ENCODE results near the gene TJP3. TPM values are rescaled to one million over a fixed set of nuclear protein-coding genes. Genes with fewer than 3 reads are reported as not detected.

Gene TJP3
- total RNA-seq, 3 donors from 2014 or later, result 0.16 to 36.6 (median 20.0) TPM

DNA sequence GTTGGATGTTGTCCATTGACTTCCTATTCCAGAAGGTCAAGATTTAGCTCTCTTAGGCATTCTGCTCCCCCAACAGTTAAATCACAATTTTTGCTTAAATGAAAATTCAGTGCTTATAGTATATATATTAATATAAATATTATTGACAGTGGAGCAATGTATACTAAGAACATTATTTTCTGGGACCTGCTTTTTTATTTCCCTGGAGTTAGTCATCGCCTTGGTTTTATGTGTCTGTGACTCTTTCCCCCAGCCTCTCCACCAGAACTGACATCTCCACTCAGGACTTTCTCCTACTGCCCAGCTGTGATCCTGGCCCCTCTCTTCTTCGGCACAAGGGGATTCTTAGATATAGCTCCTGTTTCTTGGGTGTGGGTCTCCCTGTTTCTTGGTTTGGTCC is 88.2 kb downstream of the TJP3 start:
- TF ChIP-seq POLR2A (IDR thresholded peaks at IDR 0.05) (no peak), POLR2AphosphoS5 (IDR thresholded peaks at IDR 0.05) (no peak)
- TF ChIP-seq, protein P1, sequence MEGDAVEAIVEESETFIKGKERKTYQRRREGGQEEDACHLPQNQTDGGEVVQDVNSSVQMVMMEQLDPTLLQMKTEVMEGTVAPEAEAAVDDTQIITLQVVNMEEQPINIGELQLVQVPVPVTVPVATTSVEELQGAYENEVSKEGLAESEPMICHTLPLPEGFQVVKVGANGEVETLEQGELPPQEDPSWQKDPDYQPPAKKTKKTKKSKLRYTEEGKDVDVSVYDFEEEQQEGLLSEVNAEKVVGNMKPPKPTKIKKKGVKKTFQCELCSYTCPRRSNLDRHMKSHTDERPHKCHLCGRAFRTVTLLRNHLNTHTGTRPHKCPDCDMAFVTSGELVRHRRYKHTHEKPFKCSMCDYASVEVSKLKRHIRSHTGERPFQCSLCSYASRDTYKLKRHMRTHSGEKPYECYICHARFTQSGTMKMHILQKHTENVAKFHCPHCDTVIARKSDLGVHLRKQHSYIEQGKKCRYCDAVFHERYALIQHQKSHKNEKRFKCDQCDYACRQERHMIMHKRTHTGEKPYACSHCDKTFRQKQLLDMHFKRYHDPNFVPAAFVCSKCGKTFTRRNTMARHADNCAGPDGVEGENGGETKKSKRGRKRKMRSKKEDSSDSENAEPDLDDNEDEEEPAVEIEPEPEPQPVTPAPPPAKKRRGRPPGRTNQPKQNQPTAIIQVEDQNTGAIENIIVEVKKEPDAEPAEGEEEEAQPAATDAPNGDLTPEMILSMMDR (IDR thresholded peaks at IDR 0.05), result no peak
- H3K27ac ChIP-seq, result no peak overlapping the region
- DNase-seq (ENCODE audit: low spot score in 2 of 2), result no peak

DNA sequence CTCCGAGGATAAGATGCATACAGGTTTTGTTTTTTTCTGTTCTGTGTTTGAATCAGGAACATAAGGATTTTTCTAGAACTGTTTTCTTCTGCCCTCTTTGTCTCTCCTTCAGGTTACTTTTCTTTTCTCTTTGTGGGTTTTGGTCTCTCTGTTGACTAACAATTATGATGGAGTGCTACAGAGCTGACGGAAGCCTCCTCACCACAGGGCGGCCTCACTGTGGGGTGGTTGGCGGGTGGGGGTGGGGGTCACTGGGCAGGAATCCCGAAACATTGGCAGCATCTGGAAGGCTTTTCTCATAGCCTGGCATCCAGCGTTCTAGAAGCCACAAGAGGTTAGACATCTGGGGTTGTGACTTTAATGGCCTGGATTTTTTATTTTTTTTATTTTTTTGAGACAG is 90.0 kb downstream of the TJP3 start:
- H3K27ac ChIP-seq, result no peak overlapping the region
- H3K36me3 ChIP-seq, result no peaks in the 10 kb centered on the region
- TF ChIP-seq, protein P1 (IDR thresholded peaks at IDR 0.05), result no peak
- TF ChIP-seq POLR2AphosphoS5 (IDR thresholded peaks at IDR 0.05) (no peak), POLR2A (IDR thresholded peaks at IDR 0.05) (no peak)
- peaks cover 0 to 7% of the 10 kb centered on the region in 2 donors for H3K9me3 ChIP-seq
- no peaks in the 10 kb centered on the region for H3K4me1 ChIP-seq
- intact Hi-C loops (cut with DNase I; ENCODE audit: low total_unique reads), result no loop called here
- DNase-seq (ENCODE audit: low spot score in 2 of 2), result no peak
- no peak overlapping the region for H3K4me3 ChIP-seq
- H3K27me3 ChIP-seq, result peaks cover 0 to 23% of the 10 kb centered on the region in 2 donors

More for the DNA sequence above, 88.2 kb downstream of the TJP3 start:
- H3K36me3 ChIP-seq, result no peaks in the 10 kb centered on the region
- H3K4me1 ChIP-seq, result no peaks in the 10 kb centered on the region
- no peak overlapping the region for H3K4me3 ChIP-seq
- intact Hi-C loops (cut with DNase I; ENCODE audit: low total_unique reads), result no loop called here
- H3K27me3 ChIP-seq, result peaks cover 0 to 12% of the 10 kb centered on the region in 2 donors
- H3K9me3 ChIP-seq, result peaks cover 0 to 7% of the 10 kb centered on the region in 2 donors

Other genes starting within 250 kb of the TJP3 start
- 1 to 10 TPM in 2 of 3 donors, not detected in 1; 2.0 to 6.7 TPM for gene SMIM24, start 227.9 kb upstream of the TJP3 start, total RNA-seq
- gene SMIM44, start 224.9 kb upstream of the TJP3 start, total RNA-seq, result not detected
- gene DOHH, start 207.7 kb upstream of the TJP3 start, total RNA-seq, result 10 to 100 TPM; 11.6 to 13.4 (median 12.2) TPM
- 10 to 100 TPM; 15.8 to 28.7 (median 26.5) TPM for gene FZR1, start 202.1 kb upstream of the TJP3 start, total RNA-seq
- gene TEKTIP1, start 169.2 kb upstream of the TJP3 start, total RNA-seq, result 1 to 10 TPM in 1 of 3 donors, not detected in 2; 2.0 TPM
- gene MFSD12, start 150.8 kb upstream of the TJP3 start, total RNA-seq, result 10 to 100 TPM; 44.5 to 50.9 (median 44.9) TPM
- gene HMG20B, start 135.4 kb upstream of the TJP3 start, total RNA-seq, result 100 to 1,000 TPM; 120 to 142 (median 127) TPM
- gene GIPC3, start 122.9 kb upstream of the TJP3 start, total RNA-seq, result under 1 TPM; 0.29 to 0.66 (median 0.64) TPM
- gene TBXA2R, start 101.5 kb upstream of the TJP3 start, total RNA-seq, result under 1 TPM; 0.32 to 0.44 (median 0.33) TPM
- gene CACTIN, start 81.6 kb upstream of the TJP3 start, total RNA-seq, result 10 to 100 TPM; 21.8 to 30.5 (median 27.5) TPM
- gene PIP5K1C, start 7.9 kb upstream of the TJP3 start, total RNA-seq, result 10 to 100 TPM; 14.6 to 15.7 (median 15.7) TPM
- gene APBA3, start 53.3 kb downstream of the TJP3 start, total RNA-seq, result 10 to 100 TPM; 24.0 to 24.9 (median 24.6) TPM
- gene MRPL54, start 54.3 kb downstream of the TJP3 start, total RNA-seq, result 10 to 100 TPM; 69.9 to 81.5 (median 73.4) TPM
- under 1 TPM in 1 of 3 donors, not detected in 2; 0.66 TPM for gene RAX2, start 63.8 kb downstream of the TJP3 start, total RNA-seq
- 1 to 10 TPM; 1.8 to 5.6 (median 5.2) TPM for gene MATK, start 78.0 kb downstream of the TJP3 start, total RNA-seq
- under 1 TPM in 1 of 3 donors, not detected in 2; 0.98 TPM for gene ZFR2, start 160.7 kb downstream of the TJP3 start, total RNA-seq
- gene ATCAY, start 172.3 kb downstream of the TJP3 start, total RNA-seq, result under 1 TPM in 1 of 3 donors, not detected in 2; 0.73 TPM
- gene NMRK2, start 224.7 kb downstream of the TJP3 start, total RNA-seq, result under 1 TPM in 2 of 3 donors, not detected in 1; 0.73 to 0.98 TPM